NCI-H146 treated with DMSO at 0.1 percent for 48 hours (cell line): ENCODE measurements around the gene CALN1.
A peak's percentile ranks its signal among the peaks of the same experiment; 100 is the strongest.

Experiments used
- DNase-seq: peaks from one replicate; lab custom pipeline; 2025; ENCODE audit not compliant: unreplicated experiment; lab: John Stamatoyannopoulos, UW

The CALN1 gene

DNA sequence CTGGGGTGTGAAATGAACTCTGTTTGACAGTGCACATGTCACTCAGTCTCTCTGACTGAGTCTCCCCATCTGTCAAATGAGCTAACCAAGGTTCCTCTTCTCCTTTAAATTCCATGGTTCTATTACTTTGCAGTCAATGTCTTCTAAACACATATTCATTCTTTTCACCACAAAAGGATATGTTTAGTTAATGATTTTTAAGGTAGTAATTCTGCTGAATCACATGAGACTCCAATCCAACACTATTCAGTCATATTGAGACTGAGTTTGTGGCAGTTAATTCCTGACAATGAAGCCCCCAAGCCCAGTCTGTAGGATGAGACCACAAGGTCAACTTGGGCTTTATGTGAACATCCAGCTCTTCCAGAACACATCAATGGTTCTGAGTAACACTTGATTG is 85.3 kb downstream of the CALN1 start:
- DNase-seq: no peak

DNA sequence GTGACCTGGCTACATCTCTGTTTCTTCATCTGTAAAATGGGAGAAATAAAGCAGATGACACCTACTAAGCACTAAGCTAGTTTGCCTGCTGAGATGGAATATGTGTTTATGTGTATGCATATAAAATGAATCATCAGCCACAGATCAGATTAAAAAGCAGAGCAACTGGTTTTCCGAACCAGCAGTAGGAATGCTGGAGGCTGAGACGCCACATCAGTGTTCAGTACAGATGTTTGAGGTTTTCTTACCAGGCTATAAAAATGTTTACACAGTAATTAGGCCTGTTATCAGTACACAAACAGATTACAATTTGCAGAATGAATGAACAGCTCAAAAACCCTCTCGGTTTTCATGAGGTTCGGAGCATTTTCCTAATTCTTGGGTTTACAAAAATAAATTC is 85.8 kb downstream of the CALN1 start:
- DNase-seq: peak; percentile 7

DNA sequence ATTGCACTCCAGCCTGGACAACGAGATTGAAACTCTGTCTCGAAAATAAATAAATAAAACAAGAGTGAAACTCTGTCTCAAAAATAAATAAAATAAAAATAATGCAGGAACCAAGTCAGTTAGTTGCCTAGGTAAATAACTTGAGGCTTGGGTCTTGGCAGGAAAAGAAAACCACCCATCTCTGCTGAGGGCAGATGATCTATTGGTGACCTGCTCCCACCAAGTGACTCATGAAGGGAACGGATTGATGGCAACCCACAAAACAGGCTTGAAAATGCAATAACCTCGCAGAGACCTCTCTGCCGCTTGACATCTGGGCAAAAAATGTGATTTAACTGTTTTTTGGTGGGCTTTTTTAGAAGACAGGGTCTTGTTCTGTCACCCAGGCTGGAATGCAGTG is 86.6 kb downstream of the CALN1 start:
- DNase-seq: no peak

DNA sequence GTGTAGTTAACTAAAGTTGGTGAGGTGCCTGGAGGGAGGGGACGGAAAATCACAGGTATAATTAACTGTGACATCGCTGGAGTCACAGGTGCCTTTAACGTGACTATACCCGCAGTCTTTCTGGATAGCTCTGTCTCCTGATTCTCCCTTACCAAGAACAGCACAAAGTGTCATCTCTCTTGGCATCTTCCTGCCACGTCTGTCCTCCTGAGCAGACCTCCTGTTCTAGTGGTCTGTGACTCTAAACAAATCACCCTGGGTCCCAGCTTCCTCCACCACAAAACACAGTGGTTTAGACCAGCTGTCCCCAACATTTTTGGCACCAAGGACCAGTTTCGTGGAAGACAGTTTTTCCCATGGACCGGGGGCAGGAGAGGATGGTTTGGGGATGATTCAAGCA is 90.5 kb downstream of the CALN1 start:
- DNase-seq: no peak

DNA sequence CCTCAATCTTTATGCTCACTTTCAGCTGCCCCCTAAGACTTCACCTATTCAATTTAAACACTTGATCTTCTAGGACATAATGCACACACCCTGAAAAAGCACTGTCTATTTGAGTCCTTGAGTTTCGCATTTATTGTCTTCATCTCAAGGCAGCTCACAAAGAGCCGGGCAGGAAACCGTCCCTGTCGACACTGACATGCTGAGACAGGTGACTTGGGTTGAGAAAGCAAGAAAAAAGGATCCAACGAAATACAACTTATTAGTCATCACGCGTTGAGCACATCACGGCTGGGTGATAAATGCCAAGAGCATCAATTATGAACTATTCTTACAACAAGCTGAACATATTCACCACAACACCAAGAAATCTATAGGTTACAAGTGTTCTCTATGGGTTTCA is 91.1 kb downstream of the CALN1 start:
- no peak for DNase-seq

DNA sequence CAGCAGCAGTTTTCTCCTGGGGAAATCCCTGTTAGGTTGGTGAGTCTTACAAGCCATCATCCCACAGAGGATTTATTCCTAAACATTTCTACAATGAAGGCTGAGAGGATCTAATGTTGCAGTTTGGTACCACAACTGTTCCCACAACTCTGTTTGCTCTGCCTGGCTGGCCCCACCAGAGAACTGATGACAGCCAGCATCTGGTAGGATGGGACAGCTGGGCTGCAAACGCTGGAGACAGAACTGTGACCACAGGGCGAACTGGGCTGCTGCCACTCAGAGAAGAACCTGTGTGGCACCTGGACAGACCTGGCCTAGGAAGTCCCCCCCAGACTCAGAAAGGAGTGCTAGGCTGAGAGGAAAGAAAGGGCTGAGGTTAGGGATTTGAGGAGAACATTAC is 94.8 kb downstream of the CALN1 start:
- DNase-seq: no peak

DNA sequence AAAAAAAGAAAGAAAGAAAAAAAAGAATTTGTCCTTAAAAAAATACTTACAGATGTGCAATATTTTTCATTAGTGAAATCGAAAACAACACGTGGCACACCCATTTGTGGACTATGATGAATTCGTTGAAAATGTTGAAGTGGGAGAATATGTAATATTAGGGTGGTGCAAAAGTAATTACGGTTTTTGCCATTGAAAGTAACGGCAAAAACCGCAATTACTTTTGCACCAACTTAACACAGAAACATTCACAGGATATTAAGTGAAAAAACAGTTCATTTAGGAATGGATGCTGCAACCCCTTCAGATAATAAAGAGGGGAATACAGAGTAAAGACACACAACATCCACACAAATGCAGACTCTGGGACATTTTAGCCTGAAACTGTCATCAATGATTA is 96.0 kb downstream of the CALN1 start:
- no peak for DNase-seq

DNA sequence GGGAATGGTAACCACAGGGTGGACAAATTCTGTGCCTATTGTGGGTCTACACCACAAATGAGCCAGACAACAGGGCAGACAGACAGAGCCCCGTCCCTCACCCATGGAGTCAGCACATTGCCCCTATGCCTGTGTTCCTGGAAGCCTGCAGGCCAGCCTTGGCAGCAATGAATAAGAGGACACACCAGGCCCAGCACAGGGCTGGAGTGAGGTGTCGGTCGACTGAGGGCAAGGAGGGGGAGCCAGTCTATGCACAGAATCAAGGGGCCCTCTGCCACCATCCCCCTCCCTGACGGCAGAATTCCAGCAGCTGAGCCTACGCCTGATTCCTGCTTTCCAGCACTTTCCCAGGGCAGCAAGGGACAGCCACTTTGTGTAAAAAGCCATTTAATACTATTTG is 98.2 kb downstream of the CALN1 start:
- DNase-seq: no peak

DNA sequence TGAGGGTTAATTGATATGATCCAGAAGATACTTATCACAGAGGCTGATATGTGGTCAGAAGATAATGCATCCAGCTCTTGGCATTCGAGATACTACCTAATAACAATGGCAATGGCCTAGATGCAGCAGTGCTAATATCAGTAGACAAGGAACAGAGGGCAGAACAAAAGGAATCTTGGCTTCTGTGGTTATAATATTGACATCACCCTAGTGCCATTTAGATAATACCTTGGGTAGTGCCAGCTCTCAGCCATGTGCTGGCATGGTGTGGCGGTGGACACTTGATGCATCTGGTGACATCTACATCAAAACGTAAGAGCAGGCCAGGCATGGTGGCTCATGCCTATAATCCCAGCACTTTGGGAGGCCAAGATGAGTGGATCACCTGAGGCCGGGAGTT is 101.8 kb downstream of the CALN1 start:
- DNase-seq: no peak

DNA sequence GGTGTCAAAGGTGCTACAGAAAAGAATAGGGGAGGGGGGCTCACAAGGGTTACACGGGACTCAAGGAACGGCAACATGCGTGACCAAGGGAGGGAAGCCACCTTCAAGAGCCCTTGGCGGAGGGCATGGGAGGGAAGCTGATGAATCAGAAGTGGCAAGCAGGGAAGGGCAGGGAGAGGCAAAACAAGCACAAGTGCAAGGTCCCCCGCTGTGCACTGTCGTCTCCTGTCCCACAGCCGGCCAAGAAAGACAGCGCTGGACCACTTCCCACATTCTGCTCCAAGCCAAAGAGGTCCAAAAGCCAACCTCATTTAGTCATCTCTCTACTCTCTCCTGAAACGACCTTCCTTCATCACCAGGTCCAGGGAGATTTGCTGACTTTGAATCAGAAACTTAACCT is 102.7 kb downstream of the CALN1 start:
- no peak for DNase-seq

DNA sequence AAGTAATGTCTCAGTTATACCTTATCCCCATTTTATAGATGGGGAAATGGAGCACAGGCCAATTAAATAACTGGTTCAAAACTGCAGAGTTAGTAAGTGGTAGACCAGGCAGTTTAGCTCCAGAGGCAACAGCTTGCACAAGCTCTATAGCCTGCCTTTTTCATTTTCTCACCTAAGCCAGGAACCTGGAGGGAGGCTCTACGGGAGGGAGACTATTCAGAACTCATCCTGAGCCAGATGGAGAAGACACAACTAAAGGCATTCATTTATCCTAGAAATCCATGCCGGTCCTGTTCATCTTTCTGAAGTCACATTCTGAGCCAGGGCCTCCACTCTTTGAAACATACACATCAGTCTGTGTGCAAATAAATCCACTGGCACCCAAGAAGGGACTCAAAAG is 103.2 kb downstream of the CALN1 start:
- DNase-seq: no peak

DNA sequence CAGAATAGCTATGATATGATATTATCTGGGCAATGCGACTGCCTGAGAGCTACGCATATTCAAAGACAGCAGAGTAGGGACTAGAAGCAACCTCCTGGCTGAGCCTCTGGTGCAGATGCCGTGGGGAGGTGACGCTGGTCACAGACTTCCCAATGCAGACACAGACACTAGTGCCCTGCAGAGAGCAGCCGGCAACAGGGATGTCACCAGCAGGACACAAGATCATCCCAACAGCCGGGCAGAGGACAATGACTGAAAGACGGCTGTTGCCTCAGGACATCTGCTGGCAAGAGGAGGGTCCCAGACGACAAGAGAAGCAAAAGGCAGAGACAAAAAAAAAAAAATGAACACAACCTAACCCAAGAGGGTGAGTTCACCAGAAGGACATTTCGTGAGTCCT is 104.6 kb downstream of the CALN1 start:
- DNase-seq: no peak

DNA sequence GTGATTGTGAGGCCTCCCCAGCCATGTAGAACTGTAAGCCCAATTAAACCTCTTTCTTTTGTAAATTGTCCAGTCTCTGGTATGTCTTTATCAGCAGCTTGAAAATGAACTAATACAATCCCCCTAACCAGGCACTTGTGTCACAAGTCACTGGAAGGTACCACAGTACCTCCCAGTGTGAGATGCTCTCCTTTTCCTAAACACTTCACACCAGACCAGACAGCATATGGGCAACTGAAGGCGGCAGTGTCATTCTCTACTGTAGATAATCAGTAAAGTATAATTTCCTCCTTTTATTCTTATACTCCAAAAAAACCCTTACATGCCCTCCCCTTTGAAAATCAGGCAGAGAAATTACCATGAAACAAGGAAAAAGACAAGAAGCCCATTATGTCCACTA is 113.2 kb downstream of the CALN1 start:
- no peak for DNase-seq

DNA sequence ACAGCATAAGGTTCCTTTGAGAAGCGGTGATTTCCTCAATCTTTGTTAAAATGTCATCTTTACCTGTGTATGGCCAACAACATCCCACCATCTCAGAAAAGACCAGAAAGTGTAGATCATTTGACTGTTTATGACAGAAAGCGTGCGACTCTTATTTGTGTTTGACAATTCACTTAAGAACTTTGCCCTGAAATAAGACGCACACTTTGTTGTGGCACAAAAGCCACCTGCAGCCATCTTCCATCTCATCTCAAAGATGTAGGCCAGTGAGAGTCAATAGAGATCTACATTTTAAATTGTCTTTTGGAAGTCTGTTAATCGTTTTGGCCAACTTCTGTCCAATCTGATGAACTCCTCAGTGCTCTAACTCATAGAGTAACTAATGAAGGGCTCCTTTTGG is 114.0 kb downstream of the CALN1 start:
- no peak for DNase-seq

DNA sequence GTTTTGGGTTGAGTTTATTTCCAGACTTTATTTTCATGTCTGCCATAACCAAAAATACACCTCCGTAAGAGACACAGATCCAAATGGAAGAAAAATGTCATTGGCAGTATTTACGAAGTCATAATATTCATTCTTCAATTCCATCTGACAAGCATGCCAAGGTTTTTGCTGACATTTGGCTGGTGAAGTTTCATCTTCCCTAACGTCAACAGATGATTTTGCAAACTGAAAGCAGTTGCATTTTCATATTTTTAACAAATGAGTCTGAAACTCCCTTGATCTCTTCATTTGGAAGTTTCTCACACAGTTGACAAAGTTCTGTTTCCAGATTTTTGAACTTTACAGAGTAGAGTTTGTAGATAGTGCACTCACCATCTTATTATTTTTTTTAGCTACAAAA is 114.5 kb downstream of the CALN1 start:
- no peak for DNase-seq

DNA sequence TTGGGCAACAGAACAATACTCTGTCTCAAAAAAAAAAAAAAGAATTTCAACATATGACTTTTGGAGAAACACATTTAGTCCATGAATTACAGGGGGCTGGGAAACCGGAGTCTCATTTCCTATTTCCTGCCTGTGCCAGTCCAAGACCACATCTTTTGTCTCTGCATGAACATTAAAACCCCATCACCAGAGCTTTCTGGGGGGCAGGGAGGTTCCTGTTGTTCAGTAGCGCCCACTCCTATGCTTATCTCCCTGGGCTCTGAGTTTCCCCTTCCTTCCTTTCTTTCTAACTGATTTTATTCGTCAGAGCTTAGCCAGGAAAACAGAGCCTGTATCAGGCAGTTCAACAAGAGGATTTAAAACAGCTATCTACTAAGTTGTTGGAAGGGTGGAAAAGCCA is 119.3 kb downstream of the CALN1 start:
- no peak for DNase-seq

DNA sequence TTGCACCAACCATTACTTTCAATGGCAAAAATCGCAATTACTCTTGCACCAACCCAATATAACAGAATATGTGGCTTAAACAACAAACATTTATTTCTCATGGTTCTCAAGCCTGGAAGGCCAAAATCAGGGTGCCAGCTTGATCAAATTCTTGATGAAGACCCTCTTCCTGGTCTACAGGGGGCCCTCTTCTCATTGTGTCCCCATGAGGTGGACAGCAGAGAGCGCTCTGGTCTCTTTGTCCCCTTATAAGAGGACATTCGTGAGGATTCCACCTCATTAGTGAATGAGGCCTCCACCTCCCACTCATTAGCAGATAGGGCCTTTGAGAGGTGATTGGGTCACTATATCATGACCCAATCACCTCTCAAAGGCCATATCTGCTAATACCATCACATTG is 120.0 kb downstream of the CALN1 start:
- DNase-seq: no peak

DNA sequence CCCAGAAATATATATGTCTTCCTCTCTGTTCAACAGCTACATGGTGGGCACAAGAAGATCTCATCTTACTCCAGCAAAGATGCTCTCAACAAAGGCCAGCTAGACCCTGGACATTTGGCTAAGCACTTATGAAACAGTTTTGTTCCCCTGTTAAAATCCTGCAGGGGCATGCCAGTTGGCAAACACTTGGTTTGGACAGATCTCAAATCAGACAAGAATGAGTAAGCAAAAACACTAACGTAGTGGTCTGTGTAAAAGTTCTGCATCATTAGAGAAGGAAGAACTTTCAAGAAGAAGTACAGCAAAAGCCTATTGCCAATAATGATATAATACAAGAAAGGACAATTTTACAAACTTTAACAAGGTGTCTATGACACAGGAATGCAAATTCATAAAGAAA is 125.6 kb downstream of the CALN1 start:
- no peak for DNase-seq

DNA sequence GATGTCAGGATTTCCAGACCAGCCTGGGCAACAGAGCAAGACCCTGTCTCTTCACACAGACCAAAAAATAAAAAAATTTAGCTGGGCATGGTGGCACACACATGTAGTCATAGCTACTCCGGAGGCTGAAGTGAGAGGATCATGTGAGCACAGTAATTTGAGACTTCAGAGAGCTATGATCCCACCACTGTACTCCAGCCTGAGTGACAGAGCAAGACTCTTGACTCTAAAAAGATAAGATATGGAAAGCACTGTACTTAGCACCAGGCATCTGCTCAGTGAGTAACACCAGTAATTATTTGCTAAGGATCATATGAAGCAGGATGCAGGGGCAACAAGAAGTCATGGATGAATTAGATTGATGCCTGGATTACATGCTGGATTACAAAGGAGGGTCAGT is 128.8 kb downstream of the CALN1 start:
- no peak for DNase-seq

DNA sequence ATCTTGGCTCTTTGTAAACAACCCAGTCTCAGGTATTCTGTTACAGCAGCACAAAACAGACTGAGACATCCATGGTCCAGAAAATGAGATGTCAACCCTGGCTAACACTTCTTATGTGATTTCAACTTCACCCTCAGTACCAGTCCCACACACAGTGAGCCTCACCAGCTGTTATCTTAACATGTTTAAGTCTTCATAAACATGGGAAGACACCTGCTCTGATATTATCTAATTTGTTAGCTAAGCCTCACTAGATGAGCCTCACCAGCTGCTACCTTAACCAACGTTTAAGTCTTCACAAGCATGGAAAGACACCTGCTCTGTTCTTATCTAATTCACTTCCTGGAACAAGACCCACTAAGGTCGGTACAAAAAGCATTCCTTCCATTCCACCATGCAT is 130.8 kb downstream of the CALN1 start:
- peak; percentile 24 for DNase-seq

DNA sequence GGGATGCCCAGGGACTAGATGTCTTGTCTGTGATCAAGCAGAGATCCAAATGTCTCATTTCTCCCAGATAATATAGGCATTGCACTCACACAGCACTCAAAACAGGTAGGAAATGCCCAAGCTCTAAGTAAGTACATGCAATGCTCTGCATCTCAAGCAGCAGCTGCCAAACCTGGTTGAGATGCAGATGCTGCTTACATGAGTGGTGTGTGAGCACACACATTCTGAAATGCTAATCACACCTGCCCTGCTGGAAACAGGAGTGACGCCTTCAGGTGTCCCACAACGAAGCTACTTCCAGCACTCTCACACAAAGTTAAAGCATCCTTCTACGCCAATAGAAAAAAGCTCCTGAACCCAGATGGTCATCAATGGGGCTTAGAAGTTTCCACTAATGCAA is 132.9 kb downstream of the CALN1 start:
- no peak for DNase-seq

DNA sequence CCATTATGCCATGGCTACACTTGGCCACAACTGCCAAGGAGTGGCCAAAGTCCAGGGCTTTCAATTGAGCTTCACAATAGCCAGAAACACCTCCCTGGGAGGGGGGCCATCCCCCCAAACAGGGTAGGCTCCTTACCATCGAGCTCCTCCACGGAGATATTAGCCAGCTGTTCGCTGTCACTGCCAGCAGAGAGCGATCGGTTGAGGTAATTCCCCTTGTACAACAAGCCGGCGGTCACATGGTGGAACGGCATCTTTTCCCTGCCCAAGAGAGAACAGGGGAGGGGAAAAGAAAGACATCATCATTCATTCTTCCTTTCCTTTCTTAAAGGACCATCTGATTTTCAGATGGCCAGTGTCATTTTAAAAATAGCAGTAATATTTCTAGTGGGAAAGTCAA is 133.6 kb downstream of the CALN1 start:
- no peak for DNase-seq

DNA sequence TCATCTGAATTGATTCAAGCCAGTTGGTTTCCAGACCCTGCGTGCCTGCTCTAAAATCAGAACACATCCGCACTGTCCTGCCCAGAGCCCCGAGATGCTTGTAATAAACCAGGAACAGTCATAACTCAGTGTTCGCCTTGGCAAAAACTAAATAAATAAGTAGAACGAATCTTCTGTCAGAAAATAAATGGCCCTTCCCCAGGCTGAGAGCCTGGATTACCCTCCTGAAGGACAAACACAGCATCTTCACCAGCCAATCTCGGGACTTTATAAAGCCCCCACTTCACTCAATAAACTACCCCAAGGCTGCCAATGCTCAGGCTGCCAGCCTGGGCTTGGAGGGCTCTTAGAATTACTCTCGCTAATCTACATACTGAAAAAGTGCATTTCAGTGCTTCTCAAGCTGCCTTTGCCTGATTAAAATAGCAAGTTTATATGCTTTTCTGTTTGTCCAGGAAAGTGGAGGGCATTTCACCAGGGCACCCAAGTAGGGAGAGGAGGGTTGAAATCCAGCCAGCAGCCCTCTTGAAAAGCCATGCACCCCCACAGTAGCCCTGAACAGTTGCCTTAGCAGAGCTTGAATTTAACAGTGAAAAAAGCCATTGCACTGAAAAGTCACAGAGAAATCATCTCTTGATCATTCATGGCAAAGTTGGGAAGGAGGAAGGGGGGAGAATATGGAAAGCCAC is 136.6 kb downstream of the CALN1 start:
- DNase-seq: no peak

DNA sequence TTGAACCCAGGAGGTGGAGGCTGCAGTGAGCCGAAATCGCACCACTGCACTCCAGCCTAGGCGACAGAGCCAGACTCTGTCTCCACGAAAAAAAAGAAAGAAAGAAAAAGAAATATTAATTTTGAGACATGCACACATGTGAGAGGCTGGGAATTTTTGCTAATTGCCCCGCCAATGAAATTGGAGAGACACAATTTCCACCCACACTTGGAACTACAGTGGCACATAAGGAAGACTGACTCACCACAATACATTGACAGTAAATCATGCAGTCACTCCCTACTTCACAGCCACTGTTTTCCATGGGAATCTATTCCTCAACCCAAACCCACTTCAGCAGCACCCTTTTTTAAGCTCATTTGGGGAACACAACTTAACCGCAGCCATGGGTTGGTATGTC is 139.7 kb downstream of the CALN1 start:
- DNase-seq: no peak
